Stomach (tissue), 4 donors: ENCODE data around the gene HAPSTR1.

Experiments
- CTCF ChIP-seq, 7 experiments: fragments of 450-650 bp in 4 of 7; fragments of 200-600 bp in 3 of 7; sonication (generic) in 3 of 7; IDR thresholded peaks; one replicate each; pipeline ENCODE4 v1.5.1; 2016 to 2019; ENCODE audit warnings: antibody characterized with exemption in 7 of 7, control low read depth in 2 of 7, mild to moderate bottlenecking in 1 of 7
- EP300 ChIP-seq: sonication (generic); formaldehyde crosslinking; IDR thresholded peaks from one replicate; pipeline ENCODE4 v1.6.1; 2017; ENCODE audit warnings: antibody characterized with exemption
- POLR2A ChIP-seq, 4 donors: fragments of 450-650 bp; IDR thresholded peaks; one replicate each; pipeline ENCODE4 v1.6.1; 2016; ENCODE audit warnings: antibody characterized with exemption in 4 of 4, control low read depth in 2 of 4, mild to moderate bottlenecking in 1 of 4, moderate library complexity in 1 of 4

DNA sequence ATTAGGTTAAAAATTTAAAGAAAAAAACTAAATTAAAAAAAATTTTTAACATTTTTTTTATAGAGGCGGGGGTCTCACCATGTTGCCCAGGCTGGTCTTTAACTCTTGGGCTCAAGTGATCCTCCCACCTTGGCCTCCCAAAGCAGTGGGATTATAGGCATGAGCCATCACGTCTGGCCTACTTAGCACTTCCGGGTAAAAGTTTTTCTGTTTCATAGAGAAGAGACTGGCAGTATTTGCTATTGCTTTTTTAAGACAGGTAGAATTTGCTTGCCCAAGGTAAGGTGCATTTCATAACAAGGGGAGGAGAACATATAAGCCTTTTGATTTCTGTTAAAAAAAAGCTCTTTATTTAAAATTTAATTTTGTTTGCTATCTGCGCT lies 12.0 kb upstream of the HAPSTR1 start:
- TF ChIP-seq CTCF (IDR thresholded peaks at IDR 0.05): no peak
- TF ChIP-seq POLR2A (IDR thresholded peaks at IDR 0.05): no peak
- no peak for TF ChIP-seq EP300
